Left ventricle myocardium inferior (tissue), 1 donor: Measurements from ENCODE around the gene DENND1A. TPM values are rescaled to one million over a fixed set of nuclear protein-coding genes. Genes with fewer than 3 reads are reported as not detected.

Experiments used
- DNase-seq: peaks from one replicate; pipeline ENCODE4 v3.0.0-alpha.2; 2020
- H3K27ac ChIP-seq: fragments of 200-600 bp; replicated peaks from 2 replicates; pipeline ENCODE4 v1.8.0; 2021
- H3K27me3 ChIP-seq: fragments of 200-600 bp; 2 replicates; pipeline ENCODE4 v1.8.0; 2021; ENCODE audit warnings: low read depth
- H3K36me3 ChIP-seq: fragments of 200-600 bp; 2 replicates; pipeline ENCODE4 v1.8.0; 2021
- H3K4me1 ChIP-seq: fragments of 200-600 bp; 2 replicates; pipeline ENCODE4 v1.8.0; 2021
- H3K4me3 ChIP-seq: fragments of 200-600 bp; 2 replicates; pipeline ENCODE4 v1.8.0; 2021; ENCODE audit warnings: mild to moderate bottlenecking, moderate library complexity
- H3K9me3 ChIP-seq: fragments of 200-600 bp; replicated peaks from 2 replicates; pipeline ENCODE4 v1.8.0; 2021
- CTCF ChIP-seq: fragments of 200-600 bp; IDR thresholded peaks from 2 replicates; pipeline ENCODE4 v1.8.0; 2021; ENCODE audit warnings: antibody characterized with exemption, mild to moderate bottlenecking, borderline replicate concordance
- intact Hi-C: fragments of 100-400 bp; cut with micrococcal nuclease; formaldehyde crosslinking; loops from one replicate; pipeline ENCODE4 v1.11.0; 2022
- total RNA-seq: library from RNA; stranded (reverse); fragmentation: NEBNext Ultra II Directional; extraction: Animal tissue kit (Norgen Biotek cat#: 25700); gene quantifications from one replicate; pipeline ENCODE4 v1.2.1, GENCODE V29; 2021
- donor health status: DM: no; HTN: yes; CAD: no; lungs with severe emphysema.

The DENND1A gene
- total RNA-seq, 1 donor from 2014 or later, result 12.2 TPM

GRCh38 chr9:123663529-123663928, 266.4 kb downstream of the DENND1A start:
- Histone ChIP-seq H3K4me3 (no peak overlapping the region), H3K27ac (no peak overlapping the region), H3K36me3 (peaks cover 52% of the 10 kb centered on the region), H3K27me3 (no peaks in the 10 kb centered on the region), H3K4me1 (no peaks in the 10 kb centered on the region), H3K9me3 (peaks cover 32% of the 10 kb centered on the region)
- TF ChIP-seq CTCF, result no peak
- no peak for DNase-seq
- intact Hi-C loops, result loop anchor here (10.0 kb wide), 1 partner anchor 89 kb away; no protein-coding TSS in a partner anchor

- Histone ChIP-seq H3K4me1 (no peaks in the 10 kb centered on the region), H3K9me3 (peaks cover 32% of the 10 kb centered on the region), H3K4me3 (no peak overlapping the region), H3K36me3 (peaks cover 44% of the 10 kb centered on the region), H3K27ac (no peak overlapping the region), H3K27me3 (no peaks in the 10 kb centered on the region)
- no peak for DNase-seq
- TF ChIP-seq CTCF, result no peak
- intact Hi-C loops, result loop anchor here (10.0 kb wide), 1 partner anchor 87 kb away; no protein-coding TSS in a partner anchor
These were observed 267.7 kb downstream of the DENND1A start for GRCh38 chr9:123662057-123662776.

GRCh38 chr9:123660691-123661466, 269.0 kb downstream of the DENND1A start:
- intact Hi-C loops, result loop anchor here (10.0 kb wide), 1 partner anchor 86 kb away; no protein-coding TSS in a partner anchor
- no peak for DNase-seq

GRCh38 chr9:123659358-123659757, 270.6 kb downstream of the DENND1A start:
- peaks cover 17% of the 10 kb centered on the region for H3K9me3 ChIP-seq
- no peaks in the 10 kb centered on the region for H3K4me1 ChIP-seq
- H3K27me3 ChIP-seq, result no peaks in the 10 kb centered on the region
- H3K36me3 ChIP-seq, result peaks cover 16% of the 10 kb centered on the region
- DNase-seq, result no peak
- no peak overlapping the region for H3K4me3 ChIP-seq
- peak overlapping the region; percentile 2 for H3K27ac ChIP-seq
- TF ChIP-seq CTCF, result no peak
- intact Hi-C loops, result no loop called here

More at GRCh38 chr9:123660691-123661466, 269.0 kb downstream of the DENND1A start:
- Histone ChIP-seq H3K36me3 (peaks cover 31% of the 10 kb centered on the region), H3K4me3 (no peak overlapping the region), H3K9me3 (peaks cover 32% of the 10 kb centered on the region), H3K4me1 (no peaks in the 10 kb centered on the region), H3K27me3 (no peaks in the 10 kb centered on the region), H3K27ac (no peak overlapping the region)
- no peak for TF ChIP-seq CTCF

GRCh38 chr9:123658792-123659191, 271.1 kb downstream of the DENND1A start:
- peaks cover 12% of the 10 kb centered on the region for H3K9me3 ChIP-seq
- no peak overlapping the region for H3K4me3 ChIP-seq
- no peak for TF ChIP-seq CTCF
- peaks cover 14% of the 10 kb centered on the region for H3K36me3 ChIP-seq
- no peak for DNase-seq
- no peaks in the 10 kb centered on the region for H3K4me1 ChIP-seq
- no peaks in the 10 kb centered on the region for H3K27me3 ChIP-seq
- intact Hi-C loops, result no loop called here
- H3K27ac ChIP-seq, result peak overlapping the region; percentile 2
